ENCODE measurements around the gene SEPTIN8. TPM values are rescaled to one million over a fixed set of nuclear protein-coding genes. Genes with fewer than 3 reads are reported as not detected.

The SEPTIN8 gene
- total and polyA plus RNA-seq, 10 of the 15 experiments (the other 5 are each of a cell fraction or from before 2014, with no cell fraction given): 6.1 to 96.1 (median 29.4) TPM

GRCh38 chr5:132771503-132771998 lies 5.5 kb downstream of the SEPTIN8 start:
- Histone ChIP-seq H3K79me2 (ENCODE audit: control insufficient read depth, insufficient read depth, low read length) (peaks cover 5% of the 10 kb centered on the region), H4K20me1 (ENCODE audit: control insufficient read depth, insufficient read depth) (no peaks in the 10 kb centered on the region), H2AFZ (ENCODE audit: control insufficient read depth, low read depth, low read length) (no peak overlapping the region), H3K9me3 (replicated peaks; ENCODE audit: control insufficient read depth, insufficient read depth, low read length) (no peaks in the 10 kb centered on the region), H3K27ac (ENCODE audit: control insufficient read depth, insufficient read depth) (no peak overlapping the region), H3K27me3 (replicated peaks in 1 of 2; ENCODE audit: control insufficient read depth in 2 of 2, insufficient read depth in 2 of 2, low read length in 1 of 2) (no peaks in the 10 kb centered on the region), H3K9ac (ENCODE audit: control insufficient read depth, insufficient read depth, low read length) (no peak overlapping the region), H3K4me2 (ENCODE audit: control insufficient read depth, insufficient read depth) (no peak overlapping the region), H3K4me3 (no peak overlapping the region), H3K36me3 (ENCODE audit: control insufficient read depth in 2 of 2, insufficient read depth in 2 of 2, low read length in 1 of 2) (no peaks in the 10 kb centered on the region; a peak in 1 of 4 replicates), H3K4me1 (ENCODE audit: control insufficient read depth, insufficient read depth, low read length) (no peaks in the 10 kb centered on the region)
- ChIA-PET RAD21 (ENCODE audit: unreplicated experiment) (interaction anchor here (1.2 to 2.4 kb wide), 2 partner anchors 18 to 22 kb away, joined by 3 to 5 read pairs; no protein-coding TSS in a partner anchor), POLR2A (interaction anchor here (1.0 kb wide), 1 partner anchor 17 kb away, joined by 3 read pairs; no protein-coding TSS in a partner anchor), CTCF (interaction anchor here (1.0 to 2.0 kb wide), 5 partner anchors 13 to 48 kb away, joined by 3 to 7 read pairs (median 3); no protein-coding TSS in a partner anchor), SMC1A (ENCODE audit: uncharacterized antibody, unreplicated experiment) (interaction anchor here (0.8 to 1.5 kb wide), 4 partner anchors 10 to 46 kb away, joined by 3 read pairs; partner anchors contain the start of gene KIF3A)
- WGBS (ENCODE audit: insufficient coverage, insufficient replicate concordance, low lambda C conversion rate, missing lambda C conversion rate): 84% methylated on average over 8 of the region's 8 CpGs
- TF ChIP-seq, protein P1, sequence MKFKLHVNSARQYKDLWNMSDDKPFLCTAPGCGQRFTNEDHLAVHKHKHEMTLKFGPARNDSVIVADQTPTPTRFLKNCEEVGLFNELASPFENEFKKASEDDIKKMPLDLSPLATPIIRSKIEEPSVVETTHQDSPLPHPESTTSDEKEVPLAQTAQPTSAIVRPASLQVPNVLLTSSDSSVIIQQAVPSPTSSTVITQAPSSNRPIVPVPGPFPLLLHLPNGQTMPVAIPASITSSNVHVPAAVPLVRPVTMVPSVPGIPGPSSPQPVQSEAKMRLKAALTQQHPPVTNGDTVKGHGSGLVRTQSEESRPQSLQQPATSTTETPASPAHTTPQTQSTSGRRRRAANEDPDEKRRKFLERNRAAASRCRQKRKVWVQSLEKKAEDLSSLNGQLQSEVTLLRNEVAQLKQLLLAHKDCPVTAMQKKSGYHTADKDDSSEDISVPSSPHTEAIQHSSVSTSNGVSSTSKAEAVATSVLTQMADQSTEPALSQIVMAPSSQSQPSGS (IDR thresholded peaks at IDR 0.05; ENCODE audit: low read length): no peak
- no peak for TF ChIP-seq CBFB (IDR thresholded peaks at IDR 0.05; ENCODE audit: low read depth)
- TF ChIP-seq ESRRA (IDR thresholded peaks at IDR 0.05; ENCODE audit: low read length): no peak
- no peak for TF ChIP-seq RAD51 (IDR thresholded peaks at IDR 0.05)
- TF ChIP-seq ZNF207 (IDR thresholded peaks at IDR 0.05; ENCODE audit: borderline replicate concordance): no peak
- no peak for TF ChIP-seq PAX5 (IDR thresholded peaks at IDR 0.05; ENCODE audit: borderline replicate concordance, low read depth, low read length)
- no peak for TF ChIP-seq POLR2AphosphoS5 (IDR thresholded peaks at IDR 0.05; ENCODE audit: low read length)
- no peak for TF ChIP-seq DPF2 (IDR thresholded peaks at IDR 0.05)
- DNase-seq (ENCODE audit: low read depth, low spot score): no peak
- no TSS peak for BruUV-seq (replicated peaks)
- in situ Hi-C loops (cut with MboI) (no loop called here), intact Hi-C loops (cut with micrococcal nuclease; ENCODE audit: unreplicated experiment) (no loop called here)
- no peak for FAIRE-seq
- ATAC-seq: no peak

All from GM12878 (cell line).